Gastroesophageal sphincter (tissue), 3 donors: Measurements from ENCODE around the gene RDH14.

Experiments used
- CTCF ChIP-seq, 4 experiments: fragments of 200-600 bp in 2 of 4; fragments of 450-650 bp in 2 of 4; sonication (generic) in 1 of 4; IDR thresholded peaks; one replicate each; pipeline ENCODE4 v1.5.1; 2017 to 2019; ENCODE audit warnings: antibody characterized with exemption in 4 of 4, mild to moderate bottlenecking in 2 of 4, moderate library complexity in 2 of 4
- POLR2A ChIP-seq, 2 donors: fragments of 450-650 bp; IDR thresholded peaks; one replicate each; pipeline ENCODE4 v1.6.1; 2017; ENCODE audit warnings: antibody characterized with exemption in 2 of 2, mild to moderate bottlenecking in 2 of 2, moderate library complexity in 1 of 2

GRCh38 chr2:18599509-18600254, 39.2 kb upstream of the RDH14 start:
- TF ChIP-seq CTCF (IDR thresholded peaks at IDR 0.05) (no peak), POLR2A (IDR thresholded peaks at IDR 0.05) (no peak)
